Measurements from ENCODE around the gene TDRD1.

Gene TDRD1

DNA sequence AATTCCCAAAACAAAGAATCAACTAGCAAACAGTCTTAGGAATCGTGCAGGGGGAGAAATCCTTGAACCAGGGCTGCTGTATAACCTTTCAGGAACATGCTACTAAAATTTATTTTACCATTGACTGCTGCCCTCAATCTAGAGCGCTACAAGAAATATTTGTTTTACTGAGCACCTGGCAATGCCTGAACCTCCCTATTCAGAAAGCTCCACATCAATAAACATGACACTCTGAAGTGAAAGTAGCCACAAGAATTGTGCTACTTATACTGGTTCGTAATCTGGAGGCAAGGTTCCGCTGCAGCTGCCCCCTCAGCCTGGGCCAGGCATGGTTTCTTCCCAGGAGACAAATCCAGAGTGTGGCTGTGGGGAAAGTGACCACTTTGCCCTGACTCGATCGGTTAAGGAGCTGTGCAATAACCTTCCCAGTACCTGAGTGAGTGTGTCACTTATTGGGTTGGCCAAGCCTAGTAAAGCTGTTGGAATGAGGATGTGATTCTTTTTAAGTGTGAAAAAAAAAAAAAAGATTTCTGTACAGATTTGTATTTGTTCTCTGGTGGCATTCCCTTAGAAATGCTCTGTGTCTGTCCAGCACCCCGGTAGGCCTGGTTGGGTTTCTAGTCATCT is 67.6 kb downstream of the TDRD1 start:
- H3K27ac ChIP-seq (ENCODE audit: insufficient read depth, low read length, poor library complexity, severe bottlenecking): no peak overlapping the region
- H3K4me3 ChIP-seq (ENCODE audit: insufficient read depth, low read depth, low read length, poor library complexity, severe bottlenecking): no peak overlapping the region
- no peaks in the 10 kb centered on the region for H3K9me3 ChIP-seq (ENCODE audit: control insufficient read depth, low read length)
- no peaks in the 10 kb centered on the region for H3K4me1 ChIP-seq (ENCODE audit: control insufficient read depth, insufficient read depth, low read length, poor library complexity, severe bottlenecking)
- H3K27me3 ChIP-seq (replicated peaks; ENCODE audit: control insufficient read depth, insufficient read depth, low read length, poor library complexity, severe bottlenecking): no peaks in the 10 kb centered on the region
- H3K36me3 ChIP-seq (ENCODE audit: control insufficient read depth, insufficient read depth, low read length): no peaks in the 10 kb centered on the region
- no peak for DNase-seq

DNA sequence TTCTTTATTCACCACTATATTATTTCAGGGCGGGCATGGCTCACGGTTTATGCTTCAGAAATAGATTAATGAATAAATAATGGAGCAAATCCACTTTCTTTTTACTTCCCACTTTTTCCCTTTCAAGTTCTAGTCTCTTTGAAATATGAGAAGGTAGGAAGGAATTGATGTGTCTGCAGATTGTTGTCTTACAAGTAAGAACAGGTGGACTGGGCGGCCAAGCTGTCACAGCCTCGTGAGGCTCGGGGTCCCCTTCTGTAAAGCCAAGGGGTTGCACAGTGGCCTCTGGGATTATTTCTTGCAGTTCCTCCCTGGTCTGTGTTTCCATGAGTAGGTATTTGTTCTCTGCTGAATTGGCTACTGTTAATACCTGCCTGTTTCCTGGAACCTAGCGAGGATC is 71.1 kb downstream of the TDRD1 start:
- no peak overlapping the region for H3K27ac ChIP-seq (ENCODE audit: insufficient read depth, low read length, poor library complexity, severe bottlenecking)
- DNase-seq: no peak
- H3K36me3 ChIP-seq (ENCODE audit: control insufficient read depth, insufficient read depth, low read length): no peaks in the 10 kb centered on the region
- no peak overlapping the region for H3K4me3 ChIP-seq (ENCODE audit: insufficient read depth, low read depth, low read length, poor library complexity, severe bottlenecking)
- H3K9me3 ChIP-seq (ENCODE audit: control insufficient read depth, low read length): no peaks in the 10 kb centered on the region
- H3K4me1 ChIP-seq (ENCODE audit: control insufficient read depth, insufficient read depth, low read length, poor library complexity, severe bottlenecking): no peaks in the 10 kb centered on the region
- H3K27me3 ChIP-seq (replicated peaks; ENCODE audit: control insufficient read depth, insufficient read depth, low read length, poor library complexity, severe bottlenecking): no peaks in the 10 kb centered on the region

DNA sequence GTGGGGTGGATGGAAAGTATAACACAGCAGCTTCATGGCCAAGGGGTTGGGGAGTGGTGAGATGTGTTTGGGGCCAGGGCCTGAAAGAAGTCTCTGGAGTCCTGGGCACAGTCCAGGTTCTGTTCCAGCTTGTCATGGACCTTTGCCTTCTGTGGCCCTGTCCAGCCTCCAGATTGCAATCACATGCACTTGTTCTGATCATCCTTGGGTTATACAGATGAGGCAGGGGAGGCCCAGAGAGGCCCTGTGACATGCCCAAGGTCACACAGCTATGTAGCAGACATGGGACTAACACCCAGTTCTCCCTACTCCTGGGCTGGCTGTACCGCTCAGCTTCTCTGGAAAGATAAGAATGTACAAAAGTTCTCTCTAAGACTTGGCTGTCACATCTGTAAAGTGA is 71.6 kb downstream of the TDRD1 start:
- no peak for DNase-seq
- H3K4me3 ChIP-seq (ENCODE audit: insufficient read depth, low read depth, low read length, poor library complexity, severe bottlenecking): no peak overlapping the region
- no peaks in the 10 kb centered on the region for H3K4me1 ChIP-seq (ENCODE audit: control insufficient read depth, insufficient read depth, low read length, poor library complexity, severe bottlenecking)
- no peaks in the 10 kb centered on the region for H3K27me3 ChIP-seq (replicated peaks; ENCODE audit: control insufficient read depth, insufficient read depth, low read length, poor library complexity, severe bottlenecking)
- H3K36me3 ChIP-seq (ENCODE audit: control insufficient read depth, insufficient read depth, low read length): no peaks in the 10 kb centered on the region
- no peak overlapping the region for H3K27ac ChIP-seq (ENCODE audit: insufficient read depth, low read length, poor library complexity, severe bottlenecking)
- H3K9me3 ChIP-seq (ENCODE audit: control insufficient read depth, low read length): no peaks in the 10 kb centered on the region

DNA sequence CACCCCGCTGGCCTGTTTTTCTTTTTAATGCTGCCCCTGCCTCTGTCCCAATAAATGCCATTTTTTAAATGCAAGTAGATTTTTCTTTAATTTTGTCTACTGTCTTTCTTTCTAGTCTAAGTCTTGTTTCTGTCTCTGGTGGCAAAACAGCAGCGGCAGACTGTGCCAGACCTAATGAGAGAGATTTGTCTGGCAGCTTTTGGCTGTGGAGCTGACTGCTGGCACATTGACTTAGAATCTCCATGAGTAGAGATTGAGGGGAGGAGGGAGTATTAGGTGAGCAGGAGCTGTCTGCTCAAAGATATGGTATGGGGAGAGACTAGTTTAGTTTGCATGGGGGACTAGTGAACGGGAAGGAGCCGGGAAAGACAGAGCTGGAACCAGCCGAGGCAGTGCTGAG is 72.9 kb downstream of the TDRD1 start:
- Histone ChIP-seq H3K4me1 (ENCODE audit: control insufficient read depth, insufficient read depth, low read length, poor library complexity, severe bottlenecking) (no peaks in the 10 kb centered on the region), H3K27me3 (replicated peaks; ENCODE audit: control insufficient read depth, insufficient read depth, low read length, poor library complexity, severe bottlenecking) (no peaks in the 10 kb centered on the region), H3K36me3 (ENCODE audit: control insufficient read depth, insufficient read depth, low read length) (no peaks in the 10 kb centered on the region), H3K4me3 (ENCODE audit: insufficient read depth, low read depth, low read length, poor library complexity, severe bottlenecking) (no peak overlapping the region), H3K27ac (ENCODE audit: insufficient read depth, low read length, poor library complexity, severe bottlenecking) (no peak overlapping the region), H3K9me3 (ENCODE audit: control insufficient read depth, low read length) (no peaks in the 10 kb centered on the region)
- DNase-seq: no peak

DNA sequence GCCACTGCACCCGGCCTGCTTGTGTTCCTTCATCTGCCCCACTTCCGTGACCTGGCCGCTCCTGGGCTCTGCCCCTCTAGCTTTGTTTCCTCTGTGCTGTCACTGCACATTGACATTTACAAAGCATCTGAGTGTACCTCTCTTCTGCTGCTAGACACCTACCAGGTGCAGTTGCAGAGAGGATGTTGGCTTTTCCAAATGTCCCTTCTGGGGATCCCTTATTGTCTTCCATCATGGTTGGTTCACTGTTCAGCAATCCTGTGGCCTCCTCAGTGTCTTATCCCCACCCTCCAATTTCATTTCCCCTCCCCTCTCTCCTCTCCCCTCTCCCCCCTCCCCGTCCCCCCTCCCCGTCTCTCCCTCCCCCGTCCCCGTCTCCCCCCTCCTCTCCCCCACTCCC is 73.7 kb downstream of the TDRD1 start:
- Histone ChIP-seq H3K4me1 (ENCODE audit: control insufficient read depth, insufficient read depth, low read length, poor library complexity, severe bottlenecking) (no peaks in the 10 kb centered on the region), H3K9me3 (ENCODE audit: control insufficient read depth, low read length) (no peaks in the 10 kb centered on the region), H3K27me3 (replicated peaks; ENCODE audit: control insufficient read depth, insufficient read depth, low read length, poor library complexity, severe bottlenecking) (no peaks in the 10 kb centered on the region), H3K27ac (ENCODE audit: insufficient read depth, low read length, poor library complexity, severe bottlenecking) (no peak overlapping the region), H3K36me3 (ENCODE audit: control insufficient read depth, insufficient read depth, low read length) (no peaks in the 10 kb centered on the region), H3K4me3 (ENCODE audit: insufficient read depth, low read depth, low read length, poor library complexity, severe bottlenecking) (no peak overlapping the region)
- no peak for DNase-seq

DNA sequence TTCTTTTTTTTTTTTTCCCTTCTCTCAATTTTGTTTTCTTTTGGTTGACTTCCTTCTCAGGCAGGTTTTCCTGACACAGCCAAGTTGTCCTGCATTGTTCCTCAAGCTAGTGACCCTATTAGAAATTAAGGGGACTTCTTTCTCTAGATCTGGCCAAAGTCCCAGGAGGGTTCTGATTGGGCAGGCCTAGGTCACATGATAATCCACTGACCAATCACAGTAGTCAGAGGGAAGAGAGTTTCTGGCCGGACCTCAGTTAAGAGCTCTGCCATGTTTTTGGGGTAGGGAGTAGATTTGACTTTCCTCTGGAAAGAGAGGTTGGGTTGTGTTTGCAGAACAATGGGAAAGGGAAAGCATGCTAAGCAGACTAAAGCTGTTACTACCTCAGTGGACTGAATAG is 76.1 kb downstream of the TDRD1 start:
- no peak overlapping the region for H3K27ac ChIP-seq (ENCODE audit: insufficient read depth, low read length, poor library complexity, severe bottlenecking)
- no peaks in the 10 kb centered on the region for H3K27me3 ChIP-seq (replicated peaks; ENCODE audit: control insufficient read depth, insufficient read depth, low read length, poor library complexity, severe bottlenecking)
- no peaks in the 10 kb centered on the region for H3K36me3 ChIP-seq (ENCODE audit: control insufficient read depth, insufficient read depth, low read length)
- H3K9me3 ChIP-seq (ENCODE audit: control insufficient read depth, low read length): no peaks in the 10 kb centered on the region
- no peak overlapping the region for H3K4me3 ChIP-seq (ENCODE audit: insufficient read depth, low read depth, low read length, poor library complexity, severe bottlenecking)
- DNase-seq: no peak
- H3K4me1 ChIP-seq (ENCODE audit: control insufficient read depth, insufficient read depth, low read length, poor library complexity, severe bottlenecking): no peaks in the 10 kb centered on the region

DNA sequence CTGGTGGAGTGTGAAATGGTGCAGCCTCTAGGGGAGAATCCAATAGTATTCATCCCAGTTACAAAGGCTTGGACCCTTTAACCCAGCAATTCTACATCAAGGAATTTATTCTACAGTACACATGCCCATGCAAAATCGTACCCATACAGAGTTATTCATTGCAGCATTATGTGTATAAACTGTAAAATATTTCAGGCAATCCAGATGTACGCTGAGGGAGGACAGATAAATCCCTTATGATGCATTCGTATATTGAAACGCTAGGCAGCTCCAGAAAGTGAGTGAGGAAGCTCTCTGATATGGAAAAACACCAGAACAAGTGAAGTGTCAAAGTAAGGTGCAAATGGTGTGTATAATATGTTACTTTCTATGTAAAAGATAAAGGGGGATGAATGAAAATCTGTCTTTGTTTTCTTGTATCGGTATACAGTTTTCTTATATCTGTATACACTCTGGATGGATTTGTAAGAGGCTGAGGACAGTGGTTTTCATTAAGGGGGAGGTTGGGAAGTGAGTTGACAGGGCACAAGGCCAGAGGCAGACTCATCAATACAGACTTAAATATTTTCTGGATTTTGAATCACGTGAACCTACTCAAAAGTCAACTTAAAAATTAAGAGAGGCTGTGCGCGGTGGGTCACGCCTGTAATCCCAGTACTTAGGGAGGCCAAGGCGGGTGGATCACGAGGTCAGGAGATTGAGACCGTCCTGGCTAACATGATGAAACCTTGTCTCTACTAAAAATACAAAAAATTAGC is 77.0 kb downstream of the TDRD1 start:
- DNase-seq: no peak
- no peaks in the 10 kb centered on the region for H3K36me3 ChIP-seq (ENCODE audit: control insufficient read depth, insufficient read depth, low read length)
- no peaks in the 10 kb centered on the region for H3K27me3 ChIP-seq (replicated peaks; ENCODE audit: control insufficient read depth, insufficient read depth, low read length, poor library complexity, severe bottlenecking)
- H3K4me3 ChIP-seq (ENCODE audit: insufficient read depth, low read depth, low read length, poor library complexity, severe bottlenecking): no peak overlapping the region
- H3K27ac ChIP-seq (ENCODE audit: insufficient read depth, low read length, poor library complexity, severe bottlenecking): no peak overlapping the region
- H3K4me1 ChIP-seq (ENCODE audit: control insufficient read depth, insufficient read depth, low read length, poor library complexity, severe bottlenecking): no peaks in the 10 kb centered on the region
- H3K9me3 ChIP-seq (ENCODE audit: control insufficient read depth, low read length): no peaks in the 10 kb centered on the region

DNA sequence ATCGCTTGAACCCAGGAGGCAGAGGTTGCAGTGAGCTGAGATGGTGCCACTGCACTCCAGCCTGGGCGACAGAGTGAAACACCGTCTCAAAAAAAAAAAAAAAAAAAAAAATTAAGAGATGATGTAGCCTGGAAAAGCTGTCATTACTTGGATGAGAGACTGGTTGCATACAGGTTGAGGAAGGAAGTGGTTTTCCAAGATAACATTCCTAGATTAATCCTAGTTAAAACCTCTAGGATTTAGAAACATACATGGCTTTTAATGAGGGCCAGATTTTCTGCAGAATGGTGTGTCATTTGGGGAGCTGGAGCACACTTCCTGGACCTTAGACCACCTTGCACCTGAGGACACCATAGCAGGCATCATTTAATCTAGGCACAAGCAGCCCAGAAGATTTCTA is 77.7 kb downstream of the TDRD1 start:
- DNase-seq: no peak
- H3K4me1 ChIP-seq (ENCODE audit: control insufficient read depth, insufficient read depth, low read length, poor library complexity, severe bottlenecking): no peaks in the 10 kb centered on the region
- no peaks in the 10 kb centered on the region for H3K27me3 ChIP-seq (replicated peaks; ENCODE audit: control insufficient read depth, insufficient read depth, low read length, poor library complexity, severe bottlenecking)
- H3K4me3 ChIP-seq (ENCODE audit: insufficient read depth, low read depth, low read length, poor library complexity, severe bottlenecking): no peak overlapping the region
- H3K27ac ChIP-seq (ENCODE audit: insufficient read depth, low read length, poor library complexity, severe bottlenecking): no peak overlapping the region
- H3K36me3 ChIP-seq (ENCODE audit: control insufficient read depth, insufficient read depth, low read length): no peaks in the 10 kb centered on the region
- no peaks in the 10 kb centered on the region for H3K9me3 ChIP-seq (ENCODE audit: control insufficient read depth, low read length)

DNA sequence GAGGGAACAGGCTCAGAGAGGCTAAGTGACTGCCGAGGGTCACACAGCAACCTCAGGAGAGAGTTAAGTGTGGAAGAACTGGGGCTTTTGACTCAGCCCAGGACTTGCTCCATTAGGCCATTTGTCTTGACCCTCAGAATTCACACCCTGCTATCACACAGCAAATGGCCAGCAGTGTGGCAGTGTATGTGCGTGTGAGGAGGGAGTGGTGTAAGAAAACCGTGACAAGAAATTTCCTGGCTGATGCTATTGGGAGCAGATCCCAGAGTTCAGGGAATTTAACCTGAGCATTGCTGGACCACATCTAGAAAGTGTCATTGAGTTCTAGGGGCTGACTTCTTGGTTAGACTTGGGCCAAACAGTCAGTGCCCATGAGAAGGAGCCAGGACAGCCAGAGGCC is 78.3 kb downstream of the TDRD1 start:
- H3K36me3 ChIP-seq (ENCODE audit: control insufficient read depth, insufficient read depth, low read length): no peaks in the 10 kb centered on the region
- H3K27ac ChIP-seq (ENCODE audit: insufficient read depth, low read length, poor library complexity, severe bottlenecking): no peak overlapping the region
- no peaks in the 10 kb centered on the region for H3K27me3 ChIP-seq (replicated peaks; ENCODE audit: control insufficient read depth, insufficient read depth, low read length, poor library complexity, severe bottlenecking)
- DNase-seq: no peak
- no peaks in the 10 kb centered on the region for H3K9me3 ChIP-seq (ENCODE audit: control insufficient read depth, low read length)
- H3K4me3 ChIP-seq (ENCODE audit: insufficient read depth, low read depth, low read length, poor library complexity, severe bottlenecking): no peak overlapping the region
- no peaks in the 10 kb centered on the region for H3K4me1 ChIP-seq (ENCODE audit: control insufficient read depth, insufficient read depth, low read length, poor library complexity, severe bottlenecking)

DNA sequence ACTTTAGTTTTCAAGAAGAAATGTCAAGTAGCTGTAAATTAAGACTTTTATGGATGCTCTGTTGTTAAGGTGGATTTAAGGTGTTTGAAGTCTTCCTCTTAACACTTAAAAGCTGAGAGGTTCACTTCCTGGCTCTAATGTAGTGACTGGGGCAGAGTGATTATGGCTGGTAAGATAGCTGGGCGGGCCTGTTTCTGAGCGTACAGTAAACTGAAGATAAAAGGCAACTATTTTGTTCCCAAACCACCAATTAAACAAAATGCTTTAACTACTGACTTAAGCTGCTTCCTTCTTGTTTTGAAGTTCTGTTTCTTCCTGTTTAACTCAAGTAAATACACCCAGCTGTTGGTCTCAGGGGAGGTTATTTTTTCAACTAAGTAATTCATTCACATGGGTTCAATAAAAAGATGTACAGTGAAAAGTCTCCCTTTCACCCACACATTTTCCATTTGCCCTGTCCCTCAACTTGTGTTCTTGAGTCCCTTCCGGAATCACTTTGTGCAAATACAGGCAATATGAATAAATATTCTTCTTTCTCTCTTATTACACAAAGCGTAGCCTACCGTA is 79.2 kb downstream of the TDRD1 start:
- no peaks in the 10 kb centered on the region for H3K9me3 ChIP-seq (ENCODE audit: control insufficient read depth, low read length)
- H3K36me3 ChIP-seq (ENCODE audit: control insufficient read depth, insufficient read depth, low read length): no peaks in the 10 kb centered on the region
- H3K27ac ChIP-seq (ENCODE audit: insufficient read depth, low read length, poor library complexity, severe bottlenecking): no peak overlapping the region
- H3K4me1 ChIP-seq (ENCODE audit: control insufficient read depth, insufficient read depth, low read length, poor library complexity, severe bottlenecking): no peaks in the 10 kb centered on the region
- H3K27me3 ChIP-seq (replicated peaks; ENCODE audit: control insufficient read depth, insufficient read depth, low read length, poor library complexity, severe bottlenecking): no peaks in the 10 kb centered on the region
- H3K4me3 ChIP-seq (ENCODE audit: insufficient read depth, low read depth, low read length, poor library complexity, severe bottlenecking): no peak overlapping the region
- no peak for DNase-seq
